A172 (cell line): ENCODE results near the gene LINS1. TPM values are rescaled to one million over a fixed set of nuclear protein-coding genes. Genes with fewer than 3 reads are reported as not detected.
"Not testable (repeated sequence)": the region's sequence is repeated elsewhere in the genome, so short reads cannot be mapped to it uniquely, and the experiment has no call there.

ENCODE experiments used
- DNase-seq: peaks from one replicate; pipeline ENCODE4 v3.0.0-alpha.2; 2015; ENCODE audit warnings: low spot score
- total RNA-seq: library from RNA; depleted of rRNA; stranded (reverse); fragments of >200 nt; shearing (Covaris generic); gene quantifications from 2 replicates; pipeline ENCODE4 v1.2.3, GENCODE V29; 2014

Gene LINS1
- total RNA-seq, 1 experiment from 2014 or later = 6.9 TPM

DNA sequence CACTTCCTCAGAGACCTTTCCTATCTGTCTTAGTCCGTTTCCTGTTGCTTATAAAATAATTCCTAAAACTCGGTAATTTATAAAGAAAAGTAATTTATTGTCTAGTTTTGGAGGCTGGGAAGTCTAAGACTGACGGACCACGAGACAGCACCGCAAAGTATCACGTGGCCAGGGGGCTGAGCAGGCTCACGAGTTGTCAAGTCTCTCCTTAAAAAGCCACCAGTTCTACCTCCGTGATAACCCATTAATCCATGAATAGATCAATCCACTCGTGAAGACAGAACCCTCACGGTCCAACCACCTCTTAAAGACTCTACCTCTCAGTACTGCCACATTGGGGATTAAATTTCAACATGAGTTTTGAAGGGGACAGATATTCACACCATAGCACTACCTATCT, 821 bp downstream of the LINS1 start:
- no peak for DNase-seq

DNA sequence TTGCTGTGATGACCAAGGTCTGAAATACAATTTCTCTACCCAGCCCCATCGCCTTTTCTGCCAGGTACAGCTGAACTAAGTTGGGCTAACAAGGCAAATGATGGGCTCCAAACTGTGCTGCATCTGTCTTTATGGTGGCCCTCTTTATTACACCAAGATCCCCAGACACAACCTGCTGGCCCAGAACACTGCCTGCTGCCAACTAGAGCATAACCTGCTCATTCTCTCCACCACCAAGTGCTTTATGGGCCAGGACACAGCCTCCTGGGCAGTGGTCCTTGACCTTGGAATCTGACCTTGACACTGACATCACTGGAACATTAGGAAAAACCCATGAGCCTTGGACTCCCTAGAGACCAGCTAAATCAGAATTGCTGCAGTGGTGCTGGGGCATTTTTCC, 3.3 kb downstream of the LINS1 start:
- DNase-seq = no peak

DNA sequence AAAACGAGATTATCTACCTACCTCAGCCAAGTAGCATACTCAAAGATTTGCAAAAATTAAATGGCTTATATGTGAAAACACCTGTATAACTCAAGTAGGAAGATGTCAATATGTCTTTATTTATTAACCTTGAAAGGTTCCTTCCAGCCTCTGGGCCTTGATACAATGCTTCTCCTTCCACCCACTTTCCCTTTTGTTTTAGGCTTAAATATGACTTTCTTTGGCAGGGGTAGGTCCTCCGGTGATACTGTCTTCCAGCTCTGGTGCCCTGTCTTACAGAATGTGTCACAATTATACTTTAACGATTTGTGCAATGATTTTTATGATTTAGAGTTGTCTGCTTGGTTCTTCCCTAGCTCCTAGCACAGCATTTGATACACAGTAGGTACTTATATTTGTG, 4.1 kb downstream of the LINS1 start:
- DNase-seq = no peak

DNA sequence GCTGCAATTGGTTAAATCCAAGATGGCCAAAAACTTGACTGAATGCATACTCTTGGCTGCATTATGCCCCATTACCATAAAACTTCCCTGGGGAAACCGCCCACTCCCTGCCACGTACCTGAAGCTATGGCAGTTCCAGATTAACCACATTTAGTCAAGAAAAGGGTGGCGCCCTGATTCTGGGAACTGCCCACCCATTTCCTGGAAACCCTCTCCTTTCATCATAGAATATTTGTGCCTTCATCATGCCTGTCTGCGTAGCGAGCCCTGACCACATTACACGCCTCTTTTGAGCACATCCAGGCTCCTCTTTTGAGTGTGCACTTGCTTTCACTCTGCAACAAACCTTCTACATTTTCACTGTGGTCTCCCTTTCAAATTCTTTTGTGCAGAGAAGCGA, 5.2 kb downstream of the LINS1 start:
- DNase-seq = no peak

DNA sequence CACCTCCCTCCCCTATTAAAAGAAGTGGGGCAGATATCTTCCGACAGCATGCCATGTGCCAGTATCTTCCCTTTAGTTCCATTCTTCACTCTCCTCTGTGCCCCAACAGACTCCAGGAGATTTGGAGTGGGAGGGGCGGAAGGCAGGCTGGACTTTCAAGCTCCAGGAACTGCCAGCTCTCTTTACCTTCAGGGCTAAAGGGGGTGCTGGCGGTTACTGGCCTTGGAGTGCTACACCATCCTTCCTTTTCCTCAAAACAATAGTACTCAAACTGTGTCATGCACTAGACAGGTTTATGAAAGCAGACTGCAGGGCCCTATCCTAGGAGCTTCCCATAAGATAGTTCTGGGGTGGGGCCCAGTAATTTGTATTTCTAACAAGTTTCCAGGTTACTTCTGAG, 6.0 kb downstream of the LINS1 start:
- no peak for DNase-seq

DNA sequence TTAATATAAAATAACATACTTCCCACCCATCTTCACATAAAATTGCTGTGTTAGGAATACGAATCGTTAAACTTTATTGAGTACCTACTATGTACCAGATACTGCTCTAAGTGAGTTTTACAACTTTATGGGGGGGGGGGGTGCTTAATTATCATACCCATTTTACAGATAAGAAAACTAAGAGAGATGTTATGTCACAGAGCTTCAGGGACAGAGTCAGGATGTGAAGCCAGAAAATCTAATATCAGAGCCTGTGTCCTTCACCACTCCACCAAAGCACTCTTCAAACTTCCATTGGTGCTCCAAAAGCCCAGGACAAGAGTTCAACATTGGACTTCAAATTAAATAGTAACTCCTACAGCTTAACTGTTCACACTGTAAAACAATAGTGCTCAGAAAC, 8.6 kb downstream of the LINS1 start:
- no peak for DNase-seq

DNA sequence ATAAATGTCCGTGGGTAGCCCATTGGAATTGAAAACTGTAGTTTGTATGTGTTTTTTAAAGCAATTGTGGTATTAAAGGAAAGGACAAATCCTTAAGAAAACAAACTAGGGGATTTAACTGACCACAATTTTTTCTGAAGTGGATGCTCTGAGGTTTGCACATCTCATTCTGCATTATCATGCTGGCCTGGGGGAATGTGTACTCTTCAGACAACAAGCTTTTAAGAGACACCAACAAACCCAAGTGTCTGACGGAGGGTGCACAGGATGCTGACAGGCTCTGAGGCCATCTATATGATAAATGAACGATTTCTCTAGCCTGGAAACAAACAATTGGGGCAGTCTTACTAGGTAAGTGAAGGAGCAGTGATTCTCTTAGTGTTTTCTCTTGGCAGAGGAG, 9.1 kb downstream of the LINS1 start:
- DNase-seq = peak; percentile 64

DNA sequence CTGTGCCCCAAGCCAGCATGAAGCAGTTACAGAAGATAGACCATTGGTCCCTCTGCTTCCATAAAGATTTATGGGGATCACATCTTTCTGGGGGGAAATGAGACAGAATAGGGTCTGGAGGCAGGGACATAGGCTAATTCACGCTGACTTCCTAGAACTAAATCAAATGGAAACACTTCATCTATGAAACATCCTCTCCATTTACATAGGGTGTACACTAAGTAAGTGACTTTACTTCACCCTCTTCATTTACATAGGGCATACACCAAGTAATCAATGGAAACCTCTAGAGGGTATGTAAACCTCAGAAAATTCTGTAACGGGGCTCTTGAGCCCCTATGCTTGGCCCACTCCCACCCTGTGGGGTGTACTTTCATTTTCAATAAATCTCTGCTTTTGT, 10.1 kb downstream of the LINS1 start:
- DNase-seq = no peak

DNA sequence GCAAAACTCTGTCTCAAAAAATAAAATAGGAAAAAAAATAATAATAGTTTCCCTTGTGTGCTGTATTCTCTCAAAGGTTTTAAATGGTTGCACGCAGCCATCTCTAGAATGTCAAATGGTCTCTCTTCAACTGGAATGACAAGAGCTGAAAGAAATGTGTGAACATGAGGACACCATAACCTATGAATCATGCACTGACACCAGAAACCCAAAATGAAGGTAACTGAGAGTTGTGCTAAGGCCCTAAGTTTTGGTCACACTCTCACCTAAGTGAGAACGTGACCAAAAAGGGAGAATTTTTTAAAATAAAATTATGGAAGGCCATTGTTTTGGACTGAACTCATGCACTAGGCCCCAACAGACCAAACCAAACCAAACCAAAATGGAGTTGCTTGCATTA, 10.8 kb downstream of the LINS1 start:
- not testable (repeated sequence) for DNase-seq

DNA sequence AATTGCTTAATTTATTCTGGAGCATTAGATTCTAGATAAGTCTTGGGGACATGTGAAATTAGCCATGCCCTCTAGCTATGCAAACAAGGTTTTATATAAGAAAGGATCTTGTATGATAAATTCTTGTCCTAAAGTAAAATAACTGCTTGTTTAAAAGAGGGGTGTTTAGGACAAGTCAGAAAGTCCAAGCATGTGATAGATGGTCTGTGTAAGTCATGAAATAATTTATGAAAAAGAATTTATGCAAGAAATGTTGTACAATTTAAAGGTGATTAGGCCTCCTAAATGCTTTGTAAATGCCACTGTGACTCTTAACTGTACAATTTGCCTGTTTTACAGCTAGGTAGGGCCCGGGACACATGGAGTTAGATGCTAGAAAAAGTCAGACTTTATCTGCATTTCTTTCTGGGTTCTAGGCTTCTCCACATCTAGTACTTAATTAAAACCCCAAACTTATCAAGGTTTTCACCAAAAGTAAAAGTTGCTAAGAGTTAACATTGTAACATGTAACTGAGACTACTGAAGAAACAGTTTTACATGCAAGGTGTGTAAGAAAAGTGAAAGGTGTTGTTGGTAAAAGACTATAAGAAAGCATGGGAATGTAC, 13.2 kb downstream of the LINS1 start:
- DNase-seq = no peak

DNA sequence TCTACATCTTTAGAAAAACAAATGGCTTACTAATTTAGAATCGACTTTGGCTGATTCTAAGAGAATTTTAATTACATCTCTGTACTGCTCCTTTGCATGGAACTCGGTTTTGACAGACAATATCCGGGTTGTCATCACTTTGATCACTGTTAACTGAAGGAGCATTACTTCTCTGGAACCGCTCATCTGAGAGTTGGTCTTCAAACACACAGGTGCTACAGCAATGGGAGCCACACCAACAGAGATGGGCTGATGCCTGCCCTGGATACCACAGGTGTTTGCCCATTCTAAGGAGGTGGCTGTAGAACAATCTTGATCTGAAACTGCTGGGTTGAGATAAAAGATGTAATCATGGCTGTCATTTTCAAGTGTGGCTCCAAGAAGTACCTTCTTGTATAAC, 21.6 kb downstream of the LINS1 start:
- DNase-seq = no peak

DNA sequence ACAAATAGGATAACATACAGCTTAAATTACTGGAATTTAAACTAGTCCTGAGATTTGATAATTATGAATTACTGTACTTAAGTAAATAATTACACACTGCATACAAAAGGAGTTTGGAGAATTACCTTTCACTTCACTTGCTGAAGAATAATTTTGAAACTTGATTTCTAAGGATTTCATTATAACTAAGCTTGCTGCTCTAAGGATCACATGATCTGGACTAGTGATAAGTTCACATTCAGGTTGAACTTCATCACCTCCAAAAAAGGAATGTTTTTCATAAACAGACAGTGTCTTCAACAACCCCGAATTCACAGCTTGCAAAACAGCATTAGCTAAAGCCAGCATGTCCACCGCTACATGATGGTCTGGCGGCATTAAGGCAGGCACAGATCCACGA, 28.5 kb downstream of the LINS1 start:
- DNase-seq = no peak

DNA sequence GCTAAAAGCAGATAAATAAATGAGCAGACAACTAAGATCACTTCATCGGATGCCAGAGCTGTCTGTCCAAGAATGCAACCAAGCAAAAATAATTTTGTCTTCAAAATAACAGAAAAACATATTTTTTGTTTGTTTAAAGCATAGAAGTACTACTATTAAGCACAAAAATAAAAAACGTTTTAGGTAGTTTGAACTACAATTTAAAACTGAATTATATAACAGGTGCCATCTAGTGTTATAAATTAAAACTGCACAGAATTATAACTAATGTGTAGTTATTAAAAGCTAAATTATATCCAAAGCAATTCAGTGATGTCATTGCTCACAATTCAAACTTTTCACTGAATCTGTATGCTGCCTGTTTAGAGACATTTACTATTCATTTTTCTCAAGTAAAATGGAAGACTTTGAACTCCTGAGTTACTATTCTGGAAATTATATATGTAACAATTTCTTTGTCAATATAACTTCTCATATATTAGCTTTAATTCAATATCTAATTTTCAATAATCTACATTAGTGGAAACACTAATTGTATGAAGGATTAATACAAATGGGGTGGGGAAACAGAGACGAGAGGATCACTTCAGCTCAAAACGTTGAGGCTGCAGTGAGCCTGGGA, 29.5 kb downstream of the LINS1 start:
- DNase-seq = no peak

DNA sequence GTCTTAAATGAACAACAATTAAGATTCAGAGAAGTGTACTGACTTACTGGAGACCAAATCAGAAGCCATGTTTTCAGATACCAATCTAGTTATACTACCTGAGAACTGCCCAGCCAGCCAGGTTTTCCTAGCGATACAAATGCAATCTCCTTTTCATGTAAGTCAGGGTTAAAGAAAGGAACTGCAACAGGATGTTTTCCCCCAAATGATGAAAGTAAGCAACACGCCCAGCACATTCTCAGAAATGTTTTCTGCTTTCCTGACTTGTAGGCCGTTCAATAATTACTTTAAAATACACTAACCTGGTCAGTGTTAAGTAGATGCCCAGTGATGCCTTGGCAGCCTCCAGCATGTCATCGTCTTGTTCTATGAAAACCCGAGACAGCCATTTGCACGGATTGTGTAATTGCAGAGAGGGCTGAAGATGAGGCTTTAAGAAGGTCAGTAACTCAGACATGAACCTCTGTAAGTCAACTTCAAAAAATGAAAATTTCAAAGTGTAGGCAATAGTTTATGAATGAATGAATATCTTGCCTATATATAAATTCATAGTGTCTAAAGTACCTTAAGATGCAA, 30.3 kb downstream of the LINS1 start:
- no peak for DNase-seq

DNA sequence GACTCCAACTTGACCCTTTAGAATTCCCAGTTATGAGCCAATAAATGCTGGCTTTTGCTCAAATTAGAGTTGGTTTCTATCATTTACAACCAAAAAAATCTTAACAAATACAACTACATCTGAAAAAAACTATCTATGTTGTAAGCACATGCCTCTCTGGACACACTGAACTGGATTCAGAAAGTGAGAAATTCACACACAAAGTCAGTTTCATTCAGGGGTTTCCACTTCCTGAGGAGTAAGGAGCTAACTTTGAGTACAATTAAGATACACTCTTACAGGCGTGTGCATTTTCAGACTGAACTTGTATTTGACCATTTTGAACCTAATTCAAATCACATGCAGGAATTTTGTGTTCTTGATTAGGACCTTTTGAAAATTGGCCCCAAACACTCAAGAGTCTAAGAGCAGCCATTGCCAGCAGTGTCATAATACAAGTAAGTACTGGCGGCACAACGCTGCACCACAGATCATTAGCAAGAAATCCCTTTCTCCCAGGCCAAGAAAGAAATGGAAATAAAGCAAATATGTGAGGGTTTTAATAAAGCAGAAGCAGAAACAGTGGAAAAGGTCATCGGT, 31.2 kb downstream of the LINS1 start:
- DNase-seq = no peak

DNA sequence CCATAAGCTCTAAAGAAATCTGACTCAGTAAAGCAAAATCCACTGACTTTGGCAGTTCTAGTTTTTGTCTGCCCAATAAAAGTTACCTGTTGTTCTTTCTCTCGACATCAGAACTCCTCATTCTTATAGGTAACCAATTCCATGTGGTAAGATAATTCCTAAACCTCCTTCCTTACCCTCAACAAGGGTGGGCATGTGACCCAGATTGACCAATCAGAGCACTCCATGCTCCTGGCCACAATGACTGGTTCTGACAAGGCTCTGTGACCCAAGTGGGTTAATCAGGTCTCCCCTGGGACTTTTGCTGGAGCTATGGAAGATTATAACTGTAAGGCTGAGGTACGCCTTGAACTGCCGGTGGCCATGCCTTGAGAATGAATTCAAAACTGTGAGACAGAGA, 31.7 kb downstream of the LINS1 start:
- no peak for DNase-seq

DNA sequence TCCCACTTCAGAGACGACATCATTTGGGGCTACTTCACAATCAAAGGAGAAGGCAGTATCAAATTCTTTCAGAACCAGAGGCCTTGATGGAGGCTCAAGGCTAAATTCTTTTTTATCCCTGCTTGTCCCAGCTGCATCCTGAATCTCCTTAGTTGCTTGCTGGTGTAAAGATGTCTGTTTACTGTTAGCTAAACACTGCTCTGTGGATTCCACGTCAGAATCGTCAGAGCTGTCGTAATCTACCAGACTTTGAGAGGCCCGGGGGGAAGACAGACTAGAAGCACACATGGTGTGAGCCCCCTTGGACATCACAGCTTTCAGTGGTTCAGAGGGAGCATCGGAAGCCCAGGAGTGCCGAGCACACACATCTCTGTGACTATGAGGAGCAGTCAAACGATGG, 32.6 kb downstream of the LINS1 start:
- no peak for DNase-seq

DNA sequence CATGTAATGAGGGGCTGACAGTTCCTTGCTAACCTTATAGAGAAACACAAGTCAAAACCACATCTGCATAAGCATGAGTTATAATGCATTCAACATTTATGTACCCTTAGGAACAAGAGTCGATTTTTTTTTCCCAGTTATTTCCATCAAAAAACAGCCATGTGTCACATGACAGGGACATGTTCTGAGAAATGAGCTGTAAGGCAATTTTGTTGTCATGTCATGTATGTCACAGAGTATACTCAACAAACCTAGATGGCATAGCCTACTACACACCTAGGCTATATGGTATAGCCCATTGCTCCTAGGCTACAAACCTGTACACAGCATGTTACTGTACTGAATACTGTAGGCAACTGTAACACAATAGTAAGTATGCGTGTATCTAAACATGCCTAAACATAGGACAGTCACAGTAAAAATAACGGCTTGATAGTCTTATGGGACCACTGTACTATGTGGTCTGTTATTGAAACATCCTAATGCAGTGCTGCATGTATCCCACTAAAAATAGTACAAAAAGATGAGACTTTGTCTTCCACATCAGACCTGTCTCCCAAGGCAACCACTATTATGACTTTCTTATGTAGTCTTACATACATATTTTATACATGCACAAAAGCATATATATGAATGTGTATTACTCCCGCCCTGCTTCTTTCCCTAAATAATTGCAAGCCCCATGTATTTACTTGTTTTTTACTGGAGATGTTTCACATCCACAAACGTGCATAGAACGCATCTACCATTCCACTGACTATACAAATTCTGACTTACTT, 34.9 kb downstream of the LINS1 start:
- DNase-seq = no peak

DNA sequence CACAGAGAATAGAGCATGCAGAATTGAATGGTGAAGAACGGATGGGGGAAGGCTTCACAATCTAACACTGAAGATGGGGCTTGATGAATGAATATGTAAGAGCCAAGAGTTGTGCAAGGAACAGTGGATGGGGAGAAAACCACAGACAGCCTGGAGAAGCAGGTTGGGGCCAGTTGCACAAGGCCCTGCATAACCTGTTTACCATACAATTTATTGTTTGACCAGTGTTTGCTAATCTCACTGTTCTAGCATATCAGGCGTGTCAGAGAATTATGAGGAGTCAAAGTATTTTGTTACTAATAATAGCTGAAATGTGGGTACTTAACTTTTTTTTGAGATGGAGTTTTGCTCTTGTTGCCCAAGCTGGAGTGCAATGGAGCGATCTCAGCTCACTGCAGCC, 36.4 kb downstream of the LINS1 start:
- no peak for DNase-seq

DNA sequence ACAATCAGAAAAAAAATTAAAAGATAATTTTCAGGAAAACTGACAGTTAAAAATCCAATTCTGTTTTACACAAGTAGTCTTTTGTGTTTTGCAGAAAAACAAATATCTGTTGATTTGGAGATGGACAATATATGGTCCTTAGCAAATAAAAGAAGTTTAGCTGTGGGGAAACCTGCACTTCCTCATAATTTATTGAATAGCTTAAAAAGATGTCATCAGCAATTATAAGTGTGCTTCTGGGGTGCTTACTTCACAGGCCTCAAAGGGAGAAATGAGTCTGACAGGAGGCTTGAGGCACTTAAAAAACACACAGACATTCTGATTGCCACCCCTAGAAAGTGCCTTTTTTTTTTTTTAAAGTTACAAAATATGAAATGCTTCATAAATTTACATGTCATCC, 41.7 kb downstream of the LINS1 start:
- no peak for DNase-seq

DNA sequence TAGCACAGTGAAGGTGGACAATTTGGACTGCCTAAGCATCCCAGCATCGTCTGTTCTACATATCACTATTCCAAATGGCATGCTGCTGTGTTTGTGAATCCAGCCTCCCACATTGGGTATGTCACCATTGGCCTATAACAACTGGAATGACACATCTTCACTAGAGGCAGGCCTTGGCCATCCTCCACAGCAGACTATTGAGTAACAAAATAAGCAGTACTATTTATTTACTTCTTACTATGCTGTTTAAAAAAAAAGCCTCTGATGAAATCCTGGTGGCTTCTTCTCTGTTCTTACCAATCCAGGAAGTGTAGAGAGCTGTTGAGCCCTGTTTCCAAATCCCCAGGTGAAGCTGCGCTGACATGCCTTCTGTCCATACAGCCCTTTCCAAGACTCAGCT, 42.7 kb downstream of the LINS1 start:
- no peak for DNase-seq

DNA sequence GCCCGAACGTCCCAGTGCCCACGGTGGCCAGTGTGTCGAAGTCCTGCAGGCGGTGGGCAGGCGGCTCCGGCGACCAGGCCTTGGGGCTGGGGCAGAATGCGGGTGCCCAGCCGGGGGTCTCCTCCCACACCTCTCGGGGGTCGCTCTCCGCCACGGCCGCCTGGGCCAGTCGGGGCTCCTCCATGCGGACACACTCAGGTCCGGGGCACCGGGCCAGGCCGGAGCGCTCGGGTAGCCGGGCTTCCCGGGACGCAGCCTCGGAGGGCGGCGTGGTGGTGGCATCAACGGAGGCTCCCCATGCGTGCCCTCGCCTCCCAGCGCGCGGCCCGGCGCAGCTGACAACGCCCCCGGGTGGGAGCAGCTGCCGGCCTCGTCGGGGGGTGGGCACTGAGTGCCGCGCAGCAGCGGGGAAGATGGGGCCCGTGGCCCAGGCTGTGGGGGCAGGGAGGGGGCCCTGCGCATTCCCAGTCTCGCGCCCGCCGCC, 43.2 kb downstream of the LINS1 start:
- no peak for DNase-seq

DNA sequence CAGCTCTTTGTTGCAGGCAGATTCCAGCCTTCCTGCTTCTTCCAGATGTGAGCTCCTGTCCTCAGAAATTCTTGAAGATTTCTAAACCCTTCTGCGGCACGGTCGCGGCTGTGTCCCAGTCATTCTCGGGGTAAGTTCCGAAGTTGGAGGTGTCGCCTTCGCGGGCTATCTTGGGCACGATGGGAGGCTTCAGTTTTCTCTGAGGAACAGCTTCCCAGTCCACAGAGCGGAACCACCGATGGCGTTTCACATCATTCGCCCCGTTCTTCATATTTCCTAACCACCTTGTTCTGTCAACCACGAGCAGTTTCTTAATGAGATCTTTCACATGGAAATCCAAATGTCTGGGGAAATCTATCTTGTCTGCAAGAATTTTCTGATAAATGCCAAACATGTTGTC, 48.5 kb downstream of the LINS1 start:
- no peak for DNase-seq
